Body of pancreas (tissue), 4 donors: ENCODE results near the gene FAM200C.

ENCODE experiments used
- CTCF ChIP-seq, 7 experiments: fragments of 450-650 bp in 4 of 7; fragments of 200-600 bp in 3 of 7; sonication (generic) in 3 of 7; IDR thresholded peaks; one replicate each; pipeline ENCODE4 v1.5.1; 2016 to 2019; ENCODE audit warnings: antibody characterized with exemption in 7 of 7
- POLR2A ChIP-seq, 3 donors: fragments of 450-650 bp; IDR thresholded peaks; one replicate each; pipeline ENCODE4 v1.6.1; 2016; ENCODE audit warnings: antibody characterized with exemption in 3 of 3, mild to moderate bottlenecking in 2 of 3

- TF ChIP-seq CTCF (IDR thresholded peaks at IDR 0.05) (no peak), POLR2A (IDR thresholded peaks at IDR 0.05) (no peak)
Observed at GRCh38 chr5:160377651-160378050, 22.2 kb downstream of the FAM200C start.
